ENCODE measurements around the gene FSTL4. TPM values are rescaled to one million over a fixed set of nuclear protein-coding genes. Genes with fewer than 3 reads are reported as not detected.

FSTL4 gene
- total RNA-seq, 1 experiment from 2014 or later = 2.7 TPM

DNA sequence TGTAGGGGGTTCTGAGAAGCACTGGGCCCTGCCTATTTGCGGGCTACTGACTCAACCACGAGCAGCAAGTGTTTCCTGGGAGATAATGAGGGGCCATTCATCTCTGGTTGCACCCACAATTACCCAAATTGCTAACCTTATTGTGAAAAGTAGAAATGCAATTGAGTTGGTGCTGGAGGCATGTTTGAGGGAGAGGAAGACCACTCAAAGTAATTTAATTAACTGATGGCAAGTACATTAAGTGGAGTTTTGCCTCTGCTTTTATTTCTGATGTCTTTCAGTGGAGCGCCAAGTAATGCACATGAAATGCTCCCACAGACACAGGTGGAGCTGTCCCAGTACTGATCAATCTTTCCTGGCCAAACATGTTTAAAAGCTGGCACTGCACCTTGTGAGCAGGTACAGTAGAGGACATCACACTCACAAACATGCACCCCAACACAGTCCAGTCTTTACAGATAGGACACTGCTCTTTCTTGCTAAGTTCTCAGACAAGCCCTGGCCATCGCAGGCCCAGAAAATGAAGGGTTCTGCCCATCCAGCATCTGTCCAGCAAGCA is 365.1 kb downstream of the FSTL4 start:
- H3K4me1 Mint-ChIP-seq (ENCODE audit: low read depth, unreplicated experiment) = no peaks in the 10 kb centered on the region
- TF ChIP-seq, protein P1, sequence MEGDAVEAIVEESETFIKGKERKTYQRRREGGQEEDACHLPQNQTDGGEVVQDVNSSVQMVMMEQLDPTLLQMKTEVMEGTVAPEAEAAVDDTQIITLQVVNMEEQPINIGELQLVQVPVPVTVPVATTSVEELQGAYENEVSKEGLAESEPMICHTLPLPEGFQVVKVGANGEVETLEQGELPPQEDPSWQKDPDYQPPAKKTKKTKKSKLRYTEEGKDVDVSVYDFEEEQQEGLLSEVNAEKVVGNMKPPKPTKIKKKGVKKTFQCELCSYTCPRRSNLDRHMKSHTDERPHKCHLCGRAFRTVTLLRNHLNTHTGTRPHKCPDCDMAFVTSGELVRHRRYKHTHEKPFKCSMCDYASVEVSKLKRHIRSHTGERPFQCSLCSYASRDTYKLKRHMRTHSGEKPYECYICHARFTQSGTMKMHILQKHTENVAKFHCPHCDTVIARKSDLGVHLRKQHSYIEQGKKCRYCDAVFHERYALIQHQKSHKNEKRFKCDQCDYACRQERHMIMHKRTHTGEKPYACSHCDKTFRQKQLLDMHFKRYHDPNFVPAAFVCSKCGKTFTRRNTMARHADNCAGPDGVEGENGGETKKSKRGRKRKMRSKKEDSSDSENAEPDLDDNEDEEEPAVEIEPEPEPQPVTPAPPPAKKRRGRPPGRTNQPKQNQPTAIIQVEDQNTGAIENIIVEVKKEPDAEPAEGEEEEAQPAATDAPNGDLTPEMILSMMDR (IDR thresholded peaks at IDR 0.05; ENCODE audit: insufficient read depth in 1 of 2, low read depth in 1 of 2, low read length in 1 of 2, severe bottlenecking in 1 of 2, unreplicated experiment in 1 of 2) = no peak
- BruUV-seq (replicated peaks) = no TSS peak
- ChIA-PET CTCF (interaction anchor here (0.6 to 1.9 kb wide), 19 partner anchors 8 to 139 kb away, joined by 3 to 32 read pairs (median 5); no protein-coding TSS in a partner anchor), POLR2A (no interaction called here)
- no peaks in the 10 kb centered on the region for H3K9me3 Mint-ChIP-seq (ENCODE audit: unreplicated experiment)
- Histone ChIP-seq H3K4me1 (no peaks in the 10 kb centered on the region), H3K4me3 (ENCODE audit: low read depth, low read length) (no peak overlapping the region), H3K27me3 (replicated peaks; ENCODE audit: control insufficient read depth, insufficient read depth, low read length) (no peaks in the 10 kb centered on the region), H3K9me3 (no peaks in the 10 kb centered on the region), H3K36me3 (ENCODE audit: control insufficient read depth, insufficient read depth, low read length) (no peaks in the 10 kb centered on the region)
- DNase-seq = no peak
- no peaks in the 10 kb centered on the region for H3K36me3 Mint-ChIP-seq (ENCODE audit: insufficient read depth, unreplicated experiment)
- H3K27ac Mint-ChIP-seq (ENCODE audit: unreplicated experiment) = no peak overlapping the region
- H3K4me3 Mint-ChIP-seq (ENCODE audit: unreplicated experiment) = no peak overlapping the region
- no peaks in the 10 kb centered on the region for H3K27me3 Mint-ChIP-seq (ENCODE audit: insufficient read depth, unreplicated experiment)
- intact Hi-C loops (cut with micrococcal nuclease; ENCODE audit: unreplicated experiment) = loop anchor here (5.0 kb wide), 1 partner anchor 50 kb away; no protein-coding TSS in a partner anchor

DNA sequence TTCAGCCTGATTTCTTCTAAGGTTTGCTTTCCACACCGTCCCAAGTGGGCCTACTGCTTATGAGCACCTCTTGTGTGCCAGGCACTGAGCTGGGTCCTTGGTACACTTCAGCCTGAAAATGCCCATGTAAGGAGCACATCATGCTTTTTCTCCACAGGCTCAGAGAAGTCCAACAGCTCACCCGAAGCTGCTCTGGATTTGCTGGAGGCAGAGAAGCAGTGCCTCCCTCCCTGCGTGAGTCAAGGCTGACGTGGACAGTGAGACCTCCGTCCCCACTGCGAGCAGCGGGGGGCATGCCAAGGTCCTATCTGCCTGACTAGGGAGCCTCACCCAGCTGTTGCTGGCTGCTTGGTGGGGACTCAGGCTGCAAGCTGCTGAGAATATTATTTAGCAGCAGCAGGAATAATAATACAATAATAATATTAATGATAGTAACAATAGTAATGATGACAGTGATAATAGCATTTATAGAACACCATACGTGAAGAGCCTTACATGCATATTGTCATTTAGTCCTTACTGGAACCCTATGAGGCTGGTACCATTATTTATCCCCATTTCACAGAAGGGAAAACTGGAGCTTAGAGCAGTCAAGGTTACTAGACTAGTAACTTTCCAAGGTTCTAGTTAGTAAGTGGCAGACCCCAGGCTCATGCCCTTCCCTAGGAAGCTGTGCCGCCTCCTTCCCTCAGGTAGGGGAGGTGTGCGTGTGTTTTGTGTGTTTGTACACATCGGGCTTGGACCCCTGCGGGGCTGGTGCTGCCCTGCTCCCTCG is 365.8 kb downstream of the FSTL4 start:
- H3K4me3 Mint-ChIP-seq (ENCODE audit: unreplicated experiment) = no peak overlapping the region
- POLR2A ChIA-PET = no interaction called here
- TF ChIP-seq, protein P1 (IDR thresholded peaks at IDR 0.05; ENCODE audit: insufficient read depth in 1 of 2, low read depth in 1 of 2, low read length in 1 of 2, severe bottlenecking in 1 of 2, unreplicated experiment in 1 of 2) = no peak
- no peak overlapping the region for H3K27ac Mint-ChIP-seq (ENCODE audit: unreplicated experiment)
- Histone ChIP-seq H3K27me3 (replicated peaks; ENCODE audit: control insufficient read depth, insufficient read depth, low read length) (no peaks in the 10 kb centered on the region), H3K4me1 (no peaks in the 10 kb centered on the region), H3K36me3 (ENCODE audit: control insufficient read depth, insufficient read depth, low read length) (no peaks in the 10 kb centered on the region), H3K4me3 (ENCODE audit: low read depth, low read length) (no peak overlapping the region), H3K9me3 (no peaks in the 10 kb centered on the region)
- H3K9me3 Mint-ChIP-seq (ENCODE audit: unreplicated experiment) = no peaks in the 10 kb centered on the region
- no peaks in the 10 kb centered on the region for H3K4me1 Mint-ChIP-seq (ENCODE audit: low read depth, unreplicated experiment)
- H3K27me3 Mint-ChIP-seq (ENCODE audit: insufficient read depth, unreplicated experiment) = no peaks in the 10 kb centered on the region
- DNase-seq = no peak
- BruUV-seq (replicated peaks) = no TSS peak
- no peaks in the 10 kb centered on the region for H3K36me3 Mint-ChIP-seq (ENCODE audit: insufficient read depth, unreplicated experiment)
- intact Hi-C loops (cut with micrococcal nuclease; ENCODE audit: unreplicated experiment) = loop anchor here (5.0 kb wide), 1 partner anchor 49 kb away; no protein-coding TSS in a partner anchor
- CTCF ChIA-PET = interaction anchor here (1.6 kb wide), 1 partner anchor 135 kb away, joined by 32 read pairs; no protein-coding TSS in a partner anchor

DNA sequence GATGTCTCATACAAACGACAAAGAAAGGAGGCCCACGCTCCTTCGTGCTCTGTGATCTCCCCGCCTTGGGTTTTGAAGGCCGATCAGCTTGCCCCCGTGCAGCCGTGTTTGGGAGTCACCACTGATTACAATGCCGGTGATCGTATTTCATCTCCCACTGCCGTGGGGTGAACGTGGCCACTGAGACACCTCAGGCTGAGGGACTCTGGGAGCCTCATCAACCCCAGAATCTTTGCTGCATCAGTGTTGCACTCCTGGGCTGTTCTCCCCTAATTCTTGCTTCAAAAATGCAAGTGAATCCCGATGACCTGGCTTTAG is 366.3 kb downstream of the FSTL4 start:
- no TSS peak for BruUV-seq (replicated peaks)
- H3K9me3 Mint-ChIP-seq (ENCODE audit: unreplicated experiment) = no peaks in the 10 kb centered on the region
- H3K27me3 ChIP-seq (replicated peaks; ENCODE audit: control insufficient read depth, insufficient read depth, low read length) = no peaks in the 10 kb centered on the region
- no peaks in the 10 kb centered on the region for H3K36me3 ChIP-seq (ENCODE audit: control insufficient read depth, insufficient read depth, low read length)
- no peak overlapping the region for H3K4me3 Mint-ChIP-seq (ENCODE audit: unreplicated experiment)
- peaks cover 1% of the 10 kb centered on the region for H3K4me1 ChIP-seq
- ChIA-PET CTCF (no interaction called here), POLR2A (no interaction called here)
- no peak overlapping the region for H3K27ac Mint-ChIP-seq (ENCODE audit: unreplicated experiment)
- H3K4me1 Mint-ChIP-seq (ENCODE audit: low read depth, unreplicated experiment) = no peaks in the 10 kb centered on the region
- no peaks in the 10 kb centered on the region for H3K9me3 ChIP-seq
- H3K4me3 ChIP-seq (ENCODE audit: low read depth, low read length) = no peak overlapping the region
- H3K36me3 Mint-ChIP-seq (ENCODE audit: insufficient read depth, unreplicated experiment) = no peaks in the 10 kb centered on the region
- no peaks in the 10 kb centered on the region for H3K27me3 Mint-ChIP-seq (ENCODE audit: insufficient read depth, unreplicated experiment)
- TF ChIP-seq, protein P1 (IDR thresholded peaks at IDR 0.05; ENCODE audit: insufficient read depth in 1 of 2, low read depth in 1 of 2, low read length in 1 of 2, severe bottlenecking in 1 of 2, unreplicated experiment in 1 of 2) = no peak
- intact Hi-C loops (cut with micrococcal nuclease; ENCODE audit: unreplicated experiment) = loop anchor here (5.0 kb wide), 1 partner anchor 49 kb away; no protein-coding TSS in a partner anchor
- no peak for DNase-seq
